ENCODE measurements around the gene DSCAM. TPM values are rescaled to one million over a fixed set of nuclear protein-coding genes. Genes with fewer than 3 reads are reported as not detected.

DSCAM gene
- total RNA-seq, 4 donors from 2014 or later: 0.19 TPM; not detected in 3

DNA sequence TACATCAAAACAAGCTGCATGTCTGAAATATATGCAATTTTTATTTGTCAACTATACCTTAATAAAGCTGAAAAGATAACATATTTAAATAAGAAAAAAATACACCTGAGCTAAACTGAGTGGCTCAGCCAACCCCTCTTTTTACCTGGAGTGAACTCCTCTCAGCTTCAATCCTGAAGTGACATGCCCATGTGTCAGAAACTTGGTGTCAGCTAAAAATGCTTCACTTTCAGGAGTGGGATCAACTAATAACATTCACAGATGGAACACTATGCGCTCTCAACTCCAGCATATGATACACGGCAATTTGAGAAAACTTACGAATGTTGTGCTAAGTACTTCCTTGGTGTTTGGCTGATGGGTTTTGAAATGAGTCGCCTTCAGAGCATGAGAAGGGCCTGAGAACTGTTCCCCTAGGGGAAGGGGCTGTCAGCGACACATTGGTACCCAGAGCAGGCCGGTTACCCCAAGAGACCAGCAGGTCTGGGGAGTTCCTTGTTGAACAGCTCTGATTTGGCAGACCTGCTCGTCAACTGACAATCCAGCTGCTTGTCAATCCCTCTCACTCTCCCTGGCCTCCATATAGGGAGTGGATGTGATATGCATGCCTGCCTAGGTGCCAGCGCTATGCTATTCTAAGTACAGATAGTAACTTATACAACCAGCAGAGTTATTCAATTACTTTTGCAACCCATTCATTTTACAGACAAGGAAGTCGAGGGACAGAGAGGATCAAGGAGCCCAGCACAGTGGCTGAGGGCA lies 712.0 kb downstream of the DSCAM start:
- no peak for DNase-seq
- Histone ChIP-seq H3K36me3 (no peaks in the 10 kb centered on the region), H3K27ac (no peak overlapping the region), H3K4me3 (no peak overlapping the region), H3K9me3 (no peaks in the 10 kb centered on the region), H3K4me1 (no peaks in the 10 kb centered on the region), H3K27me3 (no peaks in the 10 kb centered on the region)
- TF ChIP-seq POLR2A (IDR thresholded peaks at IDR 0.05): no peak
- no peak for TF ChIP-seq CTCF (IDR thresholded peaks at IDR 0.05)

GRCh38 chr21:40130476-40130875 lies 716.5 kb downstream of the DSCAM start:
- Histone ChIP-seq H3K27me3 (no peaks in the 10 kb centered on the region), H3K4me3 (no peak overlapping the region), H3K4me1 (no peaks in the 10 kb centered on the region), H3K36me3 (no peaks in the 10 kb centered on the region), H3K27ac (no peak overlapping the region), H3K9me3 (no peaks in the 10 kb centered on the region)
- no peak for TF ChIP-seq CTCF (IDR thresholded peaks at IDR 0.05)
- TF ChIP-seq POLR2A (IDR thresholded peaks at IDR 0.05): no peak
- no peak for DNase-seq

GRCh38 chr21:40129809-40130208 lies 717.1 kb downstream of the DSCAM start:
- DNase-seq: no peak
- no peaks in the 10 kb centered on the region for H3K27me3 ChIP-seq
- H3K4me1 ChIP-seq: no peaks in the 10 kb centered on the region
- no peak overlapping the region for H3K4me3 ChIP-seq
- H3K9me3 ChIP-seq: no peaks in the 10 kb centered on the region
- TF ChIP-seq POLR2A (IDR thresholded peaks at IDR 0.05) (no peak), CTCF (IDR thresholded peaks at IDR 0.05) (no peak)
- no peak overlapping the region for H3K27ac ChIP-seq
- H3K36me3 ChIP-seq: no peaks in the 10 kb centered on the region

- Histone ChIP-seq H3K4me3 (no peak overlapping the region), H3K36me3 (no peaks in the 10 kb centered on the region), H3K27ac (no peak overlapping the region), H3K9me3 (no peaks in the 10 kb centered on the region), H3K4me1 (no peaks in the 10 kb centered on the region), H3K27me3 (no peaks in the 10 kb centered on the region)
- no peak for TF ChIP-seq POLR2A (IDR thresholded peaks at IDR 0.05)
- no peak for TF ChIP-seq CTCF (IDR thresholded peaks at IDR 0.05)
- no peak for DNase-seq
Observed at GRCh38 chr21:40128891-40129290, 718.1 kb downstream of the DSCAM start.

GRCh38 chr21:40120940-40121575 lies 725.9 kb downstream of the DSCAM start:
- Histone ChIP-seq H3K36me3 (no peaks in the 10 kb centered on the region), H3K27me3 (no peaks in the 10 kb centered on the region), H3K4me3 (no peak overlapping the region), H3K27ac (no peak overlapping the region), H3K4me1 (no peaks in the 10 kb centered on the region), H3K9me3 (no peaks in the 10 kb centered on the region)
- no peak for TF ChIP-seq POLR2A (IDR thresholded peaks at IDR 0.05)
- TF ChIP-seq CTCF (IDR thresholded peaks at IDR 0.05): peak; percentile 22 to 67 (median 49)
- no peak for DNase-seq

Data from Peyer's patch (tissue), 4 donors.